Measurements from ENCODE around the gene ECEL1. TPM values are rescaled to one million over a fixed set of nuclear protein-coding genes. Genes with fewer than 3 reads are reported as not detected.
"Not testable (repeated sequence)": the region's sequence is repeated elsewhere in the genome, so short reads cannot be mapped to it uniquely, and the experiment has no call there.

The ECEL1 gene
- total RNA-seq, 2 experiments from 2014 or later: 0.17 TPM; not detected in 1

DNA sequence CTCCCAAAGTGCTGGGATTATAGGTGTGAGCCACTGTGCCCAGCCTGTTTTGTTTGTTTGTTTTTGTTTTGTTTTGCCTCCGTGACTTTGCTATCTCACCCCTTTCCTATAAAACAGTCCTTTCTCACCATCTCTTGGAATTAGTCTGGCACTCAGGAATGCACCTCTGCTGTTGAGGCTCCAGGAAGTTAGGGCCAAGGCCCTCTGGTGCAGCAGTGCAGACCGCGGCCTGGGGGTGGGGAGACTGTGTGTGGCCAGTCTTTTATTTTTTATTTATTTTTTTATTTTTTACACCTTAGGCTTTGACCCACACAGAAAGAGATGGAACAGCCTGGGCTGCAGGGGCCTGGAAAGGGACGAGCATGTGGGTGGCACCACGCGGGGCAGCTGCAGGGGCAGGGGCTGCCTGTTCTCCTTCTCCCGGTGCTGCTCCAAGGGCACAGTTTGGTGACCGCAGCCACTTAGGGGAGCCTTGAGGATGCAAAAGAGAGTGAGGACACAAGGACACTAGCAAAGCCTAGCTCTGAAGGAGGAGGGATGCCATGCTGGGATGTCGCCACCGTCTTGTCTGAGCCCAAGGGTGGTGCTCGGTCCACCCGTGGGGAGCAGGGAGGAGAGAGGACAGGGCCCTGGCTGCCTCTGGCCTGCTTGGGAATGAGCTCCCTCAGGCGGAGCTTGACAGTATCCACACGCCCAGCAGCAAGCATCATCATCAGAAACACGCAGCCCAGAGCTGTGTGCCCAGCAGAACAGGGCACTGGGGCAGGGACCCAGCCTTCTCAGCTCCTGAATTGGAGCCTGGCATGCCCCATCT is 51.0 kb downstream of the ECEL1 start:
- POLR2A ChIA-PET: no interaction called here
- CTCF ChIA-PET: interaction anchor here (0.6 to 1.4 kb wide), 2 partner anchors 10 to 528 kb away, joined by 3 to 5 read pairs; no protein-coding TSS in a partner anchor

DNA sequence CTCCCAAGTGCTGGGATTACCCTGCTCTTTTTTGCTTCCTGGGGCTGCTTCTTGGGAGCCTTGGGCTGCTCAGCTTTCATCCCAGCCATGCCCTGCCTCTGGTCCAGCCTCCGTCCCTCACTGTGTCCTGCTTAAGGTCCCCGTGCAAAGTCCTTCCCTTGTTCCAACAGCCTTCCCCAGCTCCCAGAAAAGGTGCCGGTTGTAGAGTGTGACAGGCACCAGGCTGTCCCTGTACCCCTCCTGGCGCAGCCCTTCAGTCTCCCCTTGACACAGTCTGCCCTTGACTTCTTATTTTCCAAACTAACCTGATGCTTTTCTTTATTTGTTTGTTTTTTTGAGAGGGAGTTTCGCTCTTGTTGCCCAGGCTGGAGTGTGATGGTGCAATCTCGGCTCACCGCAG is 51.8 kb downstream of the ECEL1 start:
- ChIA-PET CTCF (interaction anchor here (1.6 to 1.9 kb wide), 2 partner anchors 9 to 11 kb away, joined by 4 to 8 read pairs; no protein-coding TSS in a partner anchor), POLR2A (no interaction called here)

DNA sequence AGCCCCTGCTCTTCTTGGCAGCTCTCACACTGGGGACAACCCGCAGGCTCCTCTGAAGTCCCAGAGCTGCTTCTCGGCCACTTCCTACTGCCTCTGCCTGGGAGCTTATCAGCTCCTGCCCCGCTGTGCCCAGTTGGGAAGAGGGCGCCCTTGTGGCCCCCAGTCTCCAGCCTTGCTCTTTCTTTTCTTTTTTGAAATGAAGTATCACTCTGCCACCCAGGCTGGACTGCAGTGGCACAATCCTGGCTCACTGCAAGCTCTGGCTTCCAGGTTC is 52.3 kb downstream of the ECEL1 start:
- ChIA-PET CTCF (interaction anchor here (1.6 to 1.9 kb wide), 2 partner anchors 9 to 12 kb away, joined by 4 to 8 read pairs; no protein-coding TSS in a partner anchor), POLR2A (no interaction called here)

DNA sequence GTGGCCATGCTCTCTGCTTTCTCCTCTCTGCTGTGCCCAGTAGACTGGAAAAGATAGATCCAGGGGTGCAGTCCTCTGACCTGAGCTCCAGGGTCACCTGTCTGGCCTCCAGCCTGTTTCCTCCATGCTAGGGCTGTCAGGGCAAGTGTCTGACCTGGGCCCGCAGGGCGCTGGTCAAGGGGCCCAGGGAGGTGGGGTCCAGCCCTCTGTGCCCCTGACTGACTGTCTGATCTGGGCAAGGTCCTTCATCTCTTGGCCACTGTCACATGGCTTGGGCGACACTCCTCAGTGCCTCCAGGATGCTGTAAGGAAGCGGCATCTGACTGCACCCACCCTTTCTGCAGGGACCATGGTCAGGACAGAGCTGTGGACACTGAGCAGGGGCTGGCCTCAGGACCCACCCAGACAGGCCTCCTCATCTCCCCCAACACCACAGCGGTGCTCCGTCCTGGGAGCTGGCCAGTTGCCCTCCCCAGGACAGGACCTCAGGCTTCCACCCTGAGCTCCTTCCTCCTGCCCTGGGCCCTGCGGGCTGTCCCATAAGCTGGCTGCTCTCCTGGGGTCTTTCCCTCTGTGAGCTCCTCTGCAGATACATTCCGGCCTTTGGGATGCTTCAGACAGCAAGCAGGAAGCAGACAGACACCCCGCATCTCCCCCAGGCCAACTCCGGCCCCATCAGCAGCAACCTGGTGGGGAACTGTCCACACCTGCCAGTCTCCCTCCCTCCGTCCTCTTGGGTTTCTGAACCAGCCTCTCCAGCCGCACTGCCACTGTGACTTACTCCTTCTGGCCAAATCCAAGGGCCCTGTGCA is 52.9 kb downstream of the ECEL1 start:
- CTCF ChIA-PET: interaction anchor here (1.6 to 1.9 kb wide), 2 partner anchors 10 to 12 kb away, joined by 4 to 8 read pairs; no protein-coding TSS in a partner anchor
- POLR2A ChIA-PET: no interaction called here

DNA sequence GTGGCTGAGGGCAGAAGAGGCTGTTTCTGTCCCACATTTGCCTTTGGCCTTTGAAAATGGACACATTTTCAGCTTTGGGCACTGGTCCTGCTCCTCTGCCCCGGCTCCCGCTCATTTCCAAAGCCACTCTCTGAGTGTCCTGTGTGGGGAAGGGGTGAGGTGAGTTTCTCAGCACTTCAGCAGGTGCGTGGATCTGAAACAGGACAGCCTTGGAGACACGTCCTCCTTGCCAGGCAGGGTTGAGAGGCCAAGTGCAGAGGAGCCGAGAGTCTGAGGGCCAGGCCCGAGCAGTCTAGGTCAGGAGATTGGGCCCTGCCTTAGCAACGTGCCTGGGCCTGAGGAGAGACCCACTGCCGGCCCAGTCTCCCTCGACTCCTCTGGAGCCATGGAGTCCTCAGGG is 53.5 kb downstream of the ECEL1 start:
- CTCF ChIA-PET: interaction anchor here (1.9 kb wide), 1 partner anchor 11 kb away, joined by 8 read pairs; no protein-coding TSS in a partner anchor
- POLR2A ChIA-PET: no interaction called here

DNA sequence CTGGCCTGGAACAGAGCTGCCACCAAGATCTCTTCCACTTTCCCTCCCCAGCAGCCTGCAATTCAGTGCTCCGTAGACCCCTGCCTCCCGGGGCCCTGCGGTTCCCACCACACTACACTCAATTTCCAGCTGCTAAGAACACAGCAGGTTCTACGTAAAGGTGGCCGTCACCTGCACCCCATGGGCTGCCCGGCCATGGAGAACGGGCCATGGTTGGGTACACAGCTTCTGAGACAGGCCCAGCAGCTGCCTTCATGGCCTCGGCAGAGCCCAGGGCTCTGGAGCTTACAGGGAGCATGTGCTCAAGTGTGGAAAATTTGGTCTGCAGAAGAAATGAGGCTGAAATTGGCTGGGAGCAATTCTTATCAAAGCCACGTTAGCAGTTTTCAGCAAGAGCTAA is 54.0 kb downstream of the ECEL1 start:
- CTCF ChIA-PET, POLR2A ChIA-PET: not testable (repeated sequence)

DNA sequence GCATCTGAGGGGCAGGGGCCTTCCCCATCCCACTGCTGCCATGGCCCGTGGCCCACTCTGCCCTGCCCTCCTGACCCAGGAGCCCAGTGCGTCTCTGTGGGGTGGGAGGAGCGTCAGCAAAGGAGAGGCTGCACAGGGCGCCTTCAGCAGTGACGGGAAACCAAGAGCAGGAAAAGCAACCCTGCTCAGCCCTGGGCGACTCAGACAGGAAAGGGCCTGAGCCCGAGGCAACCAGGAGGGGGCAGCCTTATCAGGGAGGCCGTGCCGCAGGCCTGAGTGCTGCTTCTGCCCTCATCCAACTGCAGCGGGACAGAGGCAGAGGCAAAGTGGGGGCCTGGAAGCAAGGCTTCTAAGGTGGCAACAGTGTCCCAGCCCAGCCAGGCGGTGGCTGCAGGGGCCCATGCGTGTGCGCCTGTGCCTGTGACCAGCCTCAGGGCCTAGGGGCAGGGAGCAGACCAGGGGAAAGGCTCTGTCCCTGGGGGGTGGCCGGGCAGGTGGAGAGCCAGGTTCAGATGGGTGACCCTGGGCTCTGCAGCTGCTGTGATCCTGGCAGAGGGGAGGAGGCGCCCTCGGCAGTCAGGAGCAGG is 54.9 kb downstream of the ECEL1 start:
- POLR2A ChIA-PET: no interaction called here
- CTCF ChIA-PET: no interaction called here

DNA sequence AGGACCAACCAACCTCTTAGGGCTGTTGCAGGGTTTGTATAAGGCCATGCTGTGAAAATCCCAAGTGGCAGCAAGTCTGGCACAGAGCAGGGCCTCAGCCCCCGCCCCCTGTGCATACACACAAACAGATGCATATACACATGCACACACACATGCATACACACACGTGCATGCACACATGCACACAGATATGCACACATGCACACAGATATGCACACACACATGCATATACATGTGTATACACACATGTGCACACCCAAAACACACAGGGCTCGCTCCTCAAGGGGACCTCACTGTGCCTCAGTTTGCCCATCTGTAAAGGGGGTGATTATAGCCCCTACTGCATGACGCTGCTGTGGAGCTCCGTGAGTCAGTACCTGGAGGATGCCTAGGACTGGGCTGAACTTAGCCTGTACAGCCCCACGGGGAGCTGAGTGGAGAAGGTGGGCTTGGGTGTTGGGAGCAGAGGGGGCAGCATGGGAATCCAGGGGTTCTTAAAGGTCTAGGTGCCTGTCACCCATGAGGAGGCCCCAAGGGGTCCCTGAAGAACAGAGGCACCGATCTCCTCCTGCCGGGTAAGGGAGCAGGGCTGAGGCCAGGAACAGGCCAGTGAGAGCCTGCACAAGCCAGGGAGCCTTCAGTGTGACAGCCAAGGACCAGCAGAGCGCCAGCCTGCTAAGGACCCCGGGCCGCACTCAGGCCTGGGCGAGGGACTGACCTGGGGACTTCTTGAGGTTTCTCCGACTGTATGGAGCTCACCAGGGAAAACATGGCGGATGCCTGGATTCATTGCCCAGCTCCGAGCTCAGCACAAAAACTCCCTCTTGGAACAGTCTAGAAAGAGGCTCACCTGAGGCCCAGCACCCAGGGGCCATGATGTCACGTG is 55.7 kb downstream of the ECEL1 start:
- POLR2A ChIA-PET: no interaction called here
- CTCF ChIA-PET: no interaction called here

Other genes starting within 250 kb of the ECEL1 start
- gene ALPP, start 109.1 kb downstream of the ECEL1 start, total RNA-seq: not detected
- not detected for gene ALPG, start 81.0 kb downstream of the ECEL1 start, total RNA-seq
- gene ALPI, start 31.7 kb downstream of the ECEL1 start, total RNA-seq: not detected
- not detected for gene PRSS56, start 32.6 kb upstream of the ECEL1 start, total RNA-seq
- not detected for gene CHRND, start 38.3 kb upstream of the ECEL1 start, total RNA-seq
- not detected for gene CHRNG, start 51.9 kb upstream of the ECEL1 start, total RNA-seq
- gene TIGD1, start 62.7 kb upstream of the ECEL1 start, total RNA-seq: 1 to 10 TPM; 6.2 to 6.3 TPM
- 10 to 100 TPM; 69.5 to 71.8 TPM for gene EIF4E2, start 62.9 kb upstream of the ECEL1 start, total RNA-seq
- gene EFHD1, start 145.8 kb upstream of the ECEL1 start, total RNA-seq: under 1 TPM; 0.17 to 0.51 TPM
- 10 to 100 TPM; 49.9 to 54.0 TPM for gene GIGYF2, start 209.5 kb upstream of the ECEL1 start, total RNA-seq